ENCODE measurements around the gene MUS81.

GRCh38 chr11:65817312-65817834, 42.9 kb upstream of the MUS81 start:
- TF ChIP-seq, protein P1, sequence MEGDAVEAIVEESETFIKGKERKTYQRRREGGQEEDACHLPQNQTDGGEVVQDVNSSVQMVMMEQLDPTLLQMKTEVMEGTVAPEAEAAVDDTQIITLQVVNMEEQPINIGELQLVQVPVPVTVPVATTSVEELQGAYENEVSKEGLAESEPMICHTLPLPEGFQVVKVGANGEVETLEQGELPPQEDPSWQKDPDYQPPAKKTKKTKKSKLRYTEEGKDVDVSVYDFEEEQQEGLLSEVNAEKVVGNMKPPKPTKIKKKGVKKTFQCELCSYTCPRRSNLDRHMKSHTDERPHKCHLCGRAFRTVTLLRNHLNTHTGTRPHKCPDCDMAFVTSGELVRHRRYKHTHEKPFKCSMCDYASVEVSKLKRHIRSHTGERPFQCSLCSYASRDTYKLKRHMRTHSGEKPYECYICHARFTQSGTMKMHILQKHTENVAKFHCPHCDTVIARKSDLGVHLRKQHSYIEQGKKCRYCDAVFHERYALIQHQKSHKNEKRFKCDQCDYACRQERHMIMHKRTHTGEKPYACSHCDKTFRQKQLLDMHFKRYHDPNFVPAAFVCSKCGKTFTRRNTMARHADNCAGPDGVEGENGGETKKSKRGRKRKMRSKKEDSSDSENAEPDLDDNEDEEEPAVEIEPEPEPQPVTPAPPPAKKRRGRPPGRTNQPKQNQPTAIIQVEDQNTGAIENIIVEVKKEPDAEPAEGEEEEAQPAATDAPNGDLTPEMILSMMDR (IDR thresholded peaks at IDR 0.05; ENCODE audit: insufficient read depth, low read length) = no peak
- TF ChIP-seq REST (IDR thresholded peaks at IDR 0.05; ENCODE audit: insufficient replicate concordance, low read depth) (no peak), GABPA (IDR thresholded peaks at IDR 0.05; ENCODE audit: low read depth) (no peak)

Measured in HL-60 (cell line).